ENCODE data around the gene CHRND.

The CHRND gene

GRCh38 chr2:232573042-232573441 lies 47.1 kb downstream of the CHRND start:
- DNase-seq (ENCODE audit: low read depth, low spot score): no peak

GRCh38 chr2:232573771-232574435 lies 47.9 kb downstream of the CHRND start:
- no peak for DNase-seq (ENCODE audit: low read depth, low spot score)

- DNase-seq (ENCODE audit: low read depth, low spot score): no peak
Measured at GRCh38 chr2:232574674-232575403, 48.9 kb downstream of the CHRND start.

- no peak for DNase-seq (ENCODE audit: low read depth, low spot score)
Measured at GRCh38 chr2:232575404-232575746, 49.4 kb downstream of the CHRND start.

- DNase-seq (ENCODE audit: low read depth, low spot score): no peak
Measured at GRCh38 chr2:232576995-232577394, 51.0 kb downstream of the CHRND start.

GRCh38 chr2:232577841-232578240 lies 51.9 kb downstream of the CHRND start:
- no peak for DNase-seq (ENCODE audit: low read depth, low spot score)

GRCh38 chr2:232578626-232579025 lies 52.7 kb downstream of the CHRND start:
- DNase-seq (ENCODE audit: low read depth, low spot score): no peak

- no peak for DNase-seq (ENCODE audit: low read depth, low spot score)
Measured at GRCh38 chr2:232580648-232580981, 54.7 kb downstream of the CHRND start.

GRCh38 chr2:232581725-232582124 lies 55.8 kb downstream of the CHRND start:
- DNase-seq (ENCODE audit: low read depth, low spot score): no peak

GRCh38 chr2:232584238-232584637 lies 58.3 kb downstream of the CHRND start:
- no peak for DNase-seq (ENCODE audit: low read depth, low spot score)
